ENCODE data around the gene PCIF1. TPM values are rescaled to one million over a fixed set of nuclear protein-coding genes. Genes with fewer than 3 reads are reported as not detected.

PCIF1 gene
- total and polyA plus RNA-seq, 9 of the 15 experiments (the other 6 are each of a cell fraction or from before 2014, with no cell fraction given), result 5.8 to 29.4 (median 11.3) TPM

DNA sequence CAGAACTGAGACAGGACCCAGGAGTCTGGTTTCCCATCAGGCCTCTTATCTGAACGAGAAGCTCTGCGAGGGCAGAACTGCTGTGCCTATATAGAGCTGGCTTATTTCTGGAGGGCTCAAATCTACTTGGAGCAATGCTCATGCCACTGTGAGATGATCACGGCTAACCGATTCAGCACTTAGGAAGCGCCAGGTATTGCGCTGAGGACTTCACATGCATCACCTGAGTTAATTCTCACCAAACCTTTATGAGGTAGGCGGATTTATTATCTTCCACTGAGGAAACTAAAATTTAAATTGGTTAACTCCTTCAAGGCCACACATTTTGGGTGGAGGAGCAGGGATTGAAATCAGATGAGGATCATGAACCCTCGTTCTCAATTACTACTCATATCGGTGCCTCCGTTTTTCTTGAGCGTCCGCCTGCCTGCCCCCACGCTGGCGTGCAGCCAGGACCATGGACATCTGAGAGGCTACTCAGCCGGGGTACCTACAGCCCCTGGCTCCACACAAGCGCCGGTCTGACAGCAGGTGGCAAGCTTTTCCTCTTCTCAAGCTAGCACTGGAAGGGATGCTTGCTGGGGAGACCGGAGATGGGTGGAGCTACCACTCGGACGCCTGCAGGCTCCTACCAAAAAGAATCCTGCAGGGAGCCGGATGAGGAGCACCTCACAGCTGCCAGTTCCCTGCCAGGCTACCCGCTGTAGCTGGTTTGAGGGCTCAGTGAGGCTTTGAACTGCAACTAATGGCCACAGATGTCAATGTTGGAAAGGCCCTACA is 1.0 kb upstream of the PCIF1 start (continued):
- TF ChIP-seq, protein P1, sequence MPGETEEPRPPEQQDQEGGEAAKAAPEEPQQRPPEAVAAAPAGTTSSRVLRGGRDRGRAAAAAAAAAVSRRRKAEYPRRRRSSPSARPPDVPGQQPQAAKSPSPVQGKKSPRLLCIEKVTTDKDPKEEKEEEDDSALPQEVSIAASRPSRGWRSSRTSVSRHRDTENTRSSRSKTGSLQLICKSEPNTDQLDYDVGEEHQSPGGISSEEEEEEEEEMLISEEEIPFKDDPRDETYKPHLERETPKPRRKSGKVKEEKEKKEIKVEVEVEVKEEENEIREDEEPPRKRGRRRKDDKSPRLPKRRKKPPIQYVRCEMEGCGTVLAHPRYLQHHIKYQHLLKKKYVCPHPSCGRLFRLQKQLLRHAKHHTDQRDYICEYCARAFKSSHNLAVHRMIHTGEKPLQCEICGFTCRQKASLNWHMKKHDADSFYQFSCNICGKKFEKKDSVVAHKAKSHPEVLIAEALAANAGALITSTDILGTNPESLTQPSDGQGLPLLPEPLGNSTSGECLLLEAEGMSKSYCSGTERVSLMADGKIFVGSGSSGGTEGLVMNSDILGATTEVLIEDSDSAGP (CRISPR knock-in tag; IDR thresholded peaks at IDR 0.05), result no peak
- peak in 1 of 3 experiments; percentile 38 for TF ChIP-seq YY1 (IDR thresholded peaks at IDR 0.05; ENCODE audit: borderline replicate concordance in 1 of 3, control insufficient read depth in 1 of 3, extremely low read depth in 1 of 3, insufficient read depth in 3 of 3, insufficient read length in 1 of 3, insufficient replicate concordance in 2 of 3, low read depth in 1 of 3, low read length in 2 of 3)
- TF ChIP-seq PHF20 (IDR thresholded peaks at IDR 0.05; ENCODE audit: partially characterized antibody), result no peak
- 0 out of 2 replicates have a peak, but pooled peaks have one; percentile 16 for TF ChIP-seq KLF16 (IDR thresholded peaks at IDR 0.05)
- TF ChIP-seq XRCC3 (IDR thresholded peaks at IDR 0.05), result no peak
- TF ChIP-seq TGIF2 (CRISPR knock-in tag; IDR thresholded peaks at IDR 0.05), result no peak
- no peak for TF ChIP-seq ZNF282 (CRISPR knock-in tag; IDR thresholded peaks at IDR 0.05)
- TF ChIP-seq, protein P2, sequence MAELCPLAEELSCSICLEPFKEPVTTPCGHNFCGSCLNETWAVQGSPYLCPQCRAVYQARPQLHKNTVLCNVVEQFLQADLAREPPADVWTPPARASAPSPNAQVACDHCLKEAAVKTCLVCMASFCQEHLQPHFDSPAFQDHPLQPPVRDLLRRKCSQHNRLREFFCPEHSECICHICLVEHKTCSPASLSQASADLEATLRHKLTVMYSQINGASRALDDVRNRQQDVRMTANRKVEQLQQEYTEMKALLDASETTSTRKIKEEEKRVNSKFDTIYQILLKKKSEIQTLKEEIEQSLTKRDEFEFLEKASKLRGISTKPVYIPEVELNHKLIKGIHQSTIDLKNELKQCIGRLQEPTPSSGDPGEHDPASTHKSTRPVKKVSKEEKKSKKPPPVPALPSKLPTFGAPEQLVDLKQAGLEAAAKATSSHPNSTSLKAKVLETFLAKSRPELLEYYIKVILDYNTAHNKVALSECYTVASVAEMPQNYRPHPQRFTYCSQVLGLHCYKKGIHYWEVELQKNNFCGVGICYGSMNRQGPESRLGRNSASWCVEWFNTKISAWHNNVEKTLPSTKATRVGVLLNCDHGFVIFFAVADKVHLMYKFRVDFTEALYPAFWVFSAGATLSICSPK (IDR thresholded peaks at IDR 0.05; ENCODE audit: borderline replicate concordance), result no peak
- 0 out of 2 replicates have a peak, but pooled peaks have one; percentile 18 for TF ChIP-seq SMC3 (conservative IDR thresholded peaks at IDR 0.05; ENCODE audit: insufficient read depth, low read depth, low read length)
- TF ChIP-seq KAT7 (CRISPR knock-in tag; IDR thresholded peaks at IDR 0.05; ENCODE audit: borderline replicate concordance), result no peak
- peak; percentile 29; the same call in 1 of the 2 replicates for TF ChIP-seq POLR2AphosphoS5 (IDR thresholded peaks at IDR 0.05; ENCODE audit: control insufficient read depth, insufficient read depth, low read depth, low read length)
- no peak for TF ChIP-seq TOE1 (IDR thresholded peaks at IDR 0.05; ENCODE audit: borderline replicate concordance)
- TF ChIP-seq TOE1 (CRISPR knock-in tag; IDR thresholded peaks at IDR 0.05; ENCODE audit: borderline replicate concordance, low read depth), result no peak
- no peak for TF ChIP-seq ZNF41 (CRISPR knock-in tag; conservative IDR thresholded peaks at IDR 0.05)
- TF ChIP-seq PTRF (tag; IDR thresholded peaks at IDR 0.05), result no peak
- TF ChIP-seq CBX8 (IDR thresholded peaks at IDR 0.05; ENCODE audit: borderline replicate concordance, extremely low read depth, low read depth, low read length, poor library complexity, severe bottlenecking), result no peak

Data from K562 (cell line).